ENCODE results near the gene LZTS2. TPM values are rescaled to one million over a fixed set of nuclear protein-coding genes. Genes with fewer than 3 reads are reported as not detected.
A peak's percentile ranks its signal among the peaks of the same experiment; 100 is the strongest.

LZTS2 gene
- total RNA-seq, 8 experiments from 2014 or later: 24.4 to 59.7 (median 48.2) TPM

DNA sequence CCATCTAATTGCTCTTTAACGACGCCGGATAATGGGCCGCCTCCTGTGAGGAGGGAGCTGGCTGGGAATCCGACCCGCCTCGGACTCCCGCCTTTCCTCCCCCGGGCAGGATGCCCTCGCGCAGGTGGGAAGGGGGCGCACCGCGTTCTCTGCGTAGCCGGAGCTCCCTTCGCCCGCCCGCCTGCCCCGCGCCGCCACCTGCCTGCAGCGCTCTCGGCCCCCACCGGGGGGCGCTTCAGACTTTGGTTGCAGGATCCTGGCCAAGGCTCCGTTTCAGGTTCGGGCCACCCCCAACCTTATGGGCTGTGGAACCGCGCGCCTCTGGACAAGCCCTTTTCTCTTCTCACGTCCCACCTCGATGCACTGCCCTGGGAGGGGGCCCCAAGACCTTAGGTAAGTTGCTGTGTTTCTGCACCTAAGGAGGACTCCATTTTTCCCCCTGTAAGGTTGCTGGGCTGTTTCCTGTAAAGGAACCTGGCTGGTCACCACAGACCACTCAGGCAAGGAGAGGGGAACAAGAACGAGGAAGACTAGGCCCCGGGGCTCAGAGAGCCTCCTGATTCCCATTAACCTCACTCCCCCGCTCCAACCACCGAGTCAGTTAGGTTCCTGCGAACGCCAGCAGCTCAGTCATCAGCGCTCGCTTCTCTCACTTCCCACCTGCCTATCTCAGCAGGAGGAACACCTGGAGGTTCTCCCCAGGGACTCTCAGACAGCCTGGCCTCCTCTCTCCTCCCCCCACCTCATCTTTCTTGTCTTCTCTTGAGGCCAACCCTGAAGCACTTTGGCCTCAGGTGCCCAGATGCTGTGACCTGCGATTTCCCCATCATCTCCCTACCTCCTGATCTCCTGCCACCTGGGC, 50.8 kb downstream of the LZTS2 start:
- in situ Hi-C loops (cut with MboI; ENCODE audit: low pct_unique_long_range_greater_than_20kb in 2 of 9, low sequenced_read_pairs in 9 of 9, unreplicated experiment in 9 of 9): loop anchor here in 1 of 9 experiments (10.0 kb wide), 1 partner anchor 94 kb away; no protein-coding TSS in a partner anchor
- 0 to 100% (median 21%) methylated on average over 1 to 16 of the region's 42 CpGs; no CpG with 5 or more reads in 5 of the 10 experiments for WGBS, 10 experiments
- H3K4me1 ChIP-seq (replicated peaks in 1 of 2): peaks cover 4 to 16% of the 10 kb centered on the region in 2 donors
- no peak overlapping the region for H3K27ac ChIP-seq
- no peak overlapping the region for H3K4me3 ChIP-seq
- ATAC-seq (replicated peaks in 6 of 8): peak; percentile 49 to 95 (median 68)

DNA sequence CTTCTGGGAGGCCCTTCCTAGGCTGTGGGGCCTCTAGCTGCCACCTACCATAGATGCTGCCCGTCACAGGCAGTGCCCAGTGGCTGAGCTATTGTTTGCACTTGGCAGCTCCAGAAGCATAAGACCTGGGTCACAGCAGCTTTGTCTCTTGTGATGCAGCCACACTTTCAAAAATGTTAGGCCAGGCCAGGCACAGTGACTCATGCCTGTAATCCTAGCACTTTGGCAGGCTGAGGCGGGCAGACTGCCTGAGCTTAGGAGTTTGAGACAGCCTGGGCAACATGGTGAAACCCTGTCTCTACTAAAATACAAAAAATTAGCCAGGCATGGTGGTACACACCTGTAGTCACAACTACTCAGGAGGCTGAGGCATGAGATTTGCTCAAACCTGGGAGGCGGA, 52.7 kb downstream of the LZTS2 start:
- WGBS, 10 experiments: 83 to 100% (median 100%) methylated on average over 1 to 2 of the region's 3 CpGs; no CpG with 5 or more reads in 5 of the 10 experiments
- Histone ChIP-seq H3K4me3 (no peak overlapping the region), H3K4me1 (replicated peaks in 1 of 2) (peaks cover 4 to 12% of the 10 kb centered on the region in 2 donors), H3K27ac (no peak overlapping the region)
- ATAC-seq (replicated peaks in 6 of 8): peak in 2 of 8 experiments; percentile 10 to 73
- in situ Hi-C loops (cut with MboI; ENCODE audit: low pct_unique_long_range_greater_than_20kb in 2 of 9, low sequenced_read_pairs in 9 of 9, unreplicated experiment in 9 of 9): loop anchor here in 1 of 9 experiments (10.0 kb wide), 1 partner anchor 93 kb away; no protein-coding TSS in a partner anchor

DNA sequence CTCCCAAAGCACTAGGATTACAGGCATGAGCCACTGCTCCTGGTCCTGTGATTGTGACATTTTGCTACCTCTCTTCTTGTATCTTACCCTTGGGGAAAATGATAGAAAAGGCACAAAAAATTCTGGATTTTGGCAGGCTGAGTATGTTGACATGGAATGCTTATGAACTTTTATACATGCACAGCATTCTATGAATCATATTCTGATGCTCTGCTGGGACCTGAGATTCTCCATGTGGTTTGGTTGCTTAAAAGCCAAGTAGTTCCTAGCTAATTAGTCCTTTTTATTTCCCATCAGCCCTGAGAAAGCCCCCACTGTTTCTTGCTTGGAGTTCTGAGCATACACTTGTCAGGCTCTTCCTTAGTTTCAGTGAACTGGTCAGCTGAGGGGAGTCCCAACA, 53.9 kb downstream of the LZTS2 start:
- no peak overlapping the region for H3K27ac ChIP-seq
- peaks cover 4 to 10% of the 10 kb centered on the region in 2 donors for H3K4me1 ChIP-seq (replicated peaks in 1 of 2)
- H3K4me3 ChIP-seq: no peak overlapping the region
- in situ Hi-C loops (cut with MboI; ENCODE audit: low pct_unique_long_range_greater_than_20kb in 2 of 9, low sequenced_read_pairs in 9 of 9, unreplicated experiment in 9 of 9): loop anchor here in 1 of 9 experiments (10.0 kb wide), 1 partner anchor 91 kb away; no protein-coding TSS in a partner anchor
- ATAC-seq (replicated peaks in 6 of 8): no peak

DNA sequence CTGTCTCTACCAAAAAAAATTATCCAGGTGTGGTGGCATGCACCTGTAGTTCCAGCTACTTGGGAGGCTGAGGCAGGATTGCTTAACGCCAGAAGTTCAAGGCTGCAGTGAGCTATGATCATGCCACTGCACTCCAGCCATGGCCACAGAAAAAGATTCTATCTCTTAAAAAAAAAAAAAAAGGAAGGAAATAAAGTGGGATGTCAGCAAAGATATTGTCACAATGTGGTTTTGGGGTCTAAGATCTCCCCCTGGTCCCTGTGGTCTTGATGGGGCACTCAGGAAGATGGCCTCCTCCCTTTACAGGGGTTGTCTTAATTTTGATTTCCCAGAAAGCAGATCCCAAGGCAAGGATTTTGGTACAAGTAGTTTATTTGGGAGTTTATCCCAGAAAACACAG, 54.7 kb downstream of the LZTS2 start:
- 71 to 100% (median 100%) methylated on average over 1 of the region's 1 CpG; no CpG with 5 or more reads in 4 of the 10 experiments for WGBS, 10 experiments
- Histone ChIP-seq H3K4me1 (replicated peaks in 1 of 2) (peaks cover 4 to 10% of the 10 kb centered on the region in 2 donors), H3K4me3 (no peak overlapping the region), H3K27ac (no peak overlapping the region)
- in situ Hi-C loops (cut with MboI; ENCODE audit: low pct_unique_long_range_greater_than_20kb in 2 of 9, low sequenced_read_pairs in 9 of 9, unreplicated experiment in 9 of 9): loop anchor here in 1 of 9 experiments (10.0 kb wide), 1 partner anchor 90 kb away; no protein-coding TSS in a partner anchor
- no peak for ATAC-seq (replicated peaks in 6 of 8)

DNA sequence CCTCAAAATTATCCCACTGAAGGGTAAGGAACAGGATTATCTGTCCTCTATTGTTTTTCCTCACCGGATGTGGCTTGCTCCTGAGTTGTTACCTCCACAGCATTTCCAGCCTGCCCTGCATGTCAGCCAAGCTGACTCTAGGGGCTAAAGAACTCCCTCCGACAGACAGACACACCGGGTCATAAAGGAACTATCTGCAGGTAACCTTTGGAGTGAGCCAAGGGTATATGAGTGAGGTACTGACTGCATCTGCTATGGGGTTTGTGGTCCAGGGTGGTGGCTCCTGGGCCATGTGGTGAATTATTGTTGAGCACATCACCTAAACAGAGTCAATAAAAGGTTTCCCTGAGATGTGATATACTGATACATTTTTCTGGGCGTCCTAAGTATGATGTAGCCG, 55.3 kb downstream of the LZTS2 start:
- H3K4me1 ChIP-seq (replicated peaks in 1 of 2): peaks cover 8 to 13% of the 10 kb centered on the region in 2 donors
- ATAC-seq (replicated peaks in 6 of 8): no peak
- H3K4me3 ChIP-seq: no peak overlapping the region
- in situ Hi-C loops (cut with MboI; ENCODE audit: low pct_unique_long_range_greater_than_20kb in 2 of 9, low sequenced_read_pairs in 9 of 9, unreplicated experiment in 9 of 9): loop anchor here in 1 of 9 experiments (10.0 kb wide), 1 partner anchor 90 kb away; no protein-coding TSS in a partner anchor
- H3K27ac ChIP-seq: no peak overlapping the region
- 79 to 100% (median 99%) methylated on average over 1 to 5 of the region's 5 CpGs; no CpG with 5 or more reads in 2 of the 10 experiments for WGBS, 10 experiments

DNA sequence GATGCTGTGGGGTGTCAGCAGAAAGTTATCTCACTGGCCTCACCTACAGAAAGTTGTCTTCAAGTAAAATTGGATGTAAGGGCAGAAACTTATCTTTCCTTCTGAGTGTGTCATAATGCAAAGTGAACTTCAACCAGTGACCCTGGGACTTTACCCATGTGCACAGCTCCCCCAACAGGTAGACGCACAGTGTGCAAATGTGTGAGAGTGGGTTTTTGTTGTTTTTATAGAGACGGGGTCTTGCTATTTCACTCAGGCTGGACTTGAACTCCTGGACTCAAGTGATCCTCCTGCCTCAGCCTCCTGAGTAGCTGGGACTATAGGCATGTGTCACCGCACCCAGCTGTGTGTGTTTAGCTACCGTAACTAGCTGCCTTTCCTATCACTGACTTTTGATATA, 55.8 kb downstream of the LZTS2 start:
- in situ Hi-C loops (cut with MboI; ENCODE audit: low pct_unique_long_range_greater_than_20kb in 2 of 9, low sequenced_read_pairs in 9 of 9, unreplicated experiment in 9 of 9): loop anchor here in 1 of 9 experiments (10.0 kb wide), 1 partner anchor 89 kb away; no protein-coding TSS in a partner anchor
- ATAC-seq (replicated peaks in 6 of 8): no peak
- Histone ChIP-seq H3K4me3 (no peak overlapping the region), H3K27ac (no peak overlapping the region), H3K4me1 (replicated peaks in 1 of 2) (peaks cover 6 to 12% of the 10 kb centered on the region in 2 donors)
- WGBS, 10 experiments: 80 to 100% (median 96%) methylated on average over 2 to 3 of the region's 4 CpGs; no CpG with 5 or more reads in 6 of the 10 experiments

DNA sequence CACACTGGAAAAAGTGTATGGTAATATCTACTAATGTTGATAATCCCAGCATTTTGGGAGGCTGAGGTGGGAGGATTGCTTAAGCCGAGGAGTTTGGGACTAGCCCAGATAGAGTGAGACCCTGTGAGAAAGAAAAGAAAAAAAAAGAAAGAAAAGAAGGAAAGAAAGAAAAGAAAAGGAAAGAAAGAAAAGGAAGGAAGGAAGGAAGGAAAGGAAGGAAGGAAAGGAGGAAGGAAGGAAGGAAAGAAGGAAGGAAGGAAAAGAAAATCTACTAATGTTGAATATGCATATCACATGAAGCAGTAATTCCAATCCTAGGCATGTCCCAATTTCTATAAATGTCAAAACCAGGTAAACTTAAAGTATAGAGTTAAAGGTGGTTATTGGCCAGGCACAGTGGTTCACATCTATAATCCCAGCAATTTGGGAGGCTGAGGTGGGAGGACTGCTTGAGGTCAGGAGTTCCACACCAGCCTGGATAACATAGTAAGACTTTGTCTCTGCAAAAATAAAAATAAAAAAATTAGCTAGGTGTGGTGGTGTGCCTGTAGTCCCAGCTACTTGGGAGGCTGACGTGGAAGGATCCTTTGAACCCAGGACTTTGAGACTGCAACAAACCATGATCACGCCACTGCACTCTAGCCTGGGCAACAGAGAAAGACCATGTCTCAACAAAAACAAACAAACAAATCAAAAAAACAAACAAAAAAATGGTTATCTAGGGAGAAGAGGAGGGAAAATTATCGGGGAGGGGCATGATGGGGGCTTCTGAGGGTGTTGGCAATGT, 57.0 kb downstream of the LZTS2 start:
- ATAC-seq (replicated peaks in 6 of 8): no peak
- Histone ChIP-seq H3K27ac (no peak overlapping the region), H3K4me1 (replicated peaks in 1 of 2) (peaks cover 6 to 8% of the 10 kb centered on the region in 2 donors), H3K4me3 (no peak overlapping the region)
- in situ Hi-C loops (cut with MboI; ENCODE audit: low pct_unique_long_range_greater_than_20kb in 2 of 9, low sequenced_read_pairs in 9 of 9, unreplicated experiment in 9 of 9): loop anchor here in 1 of 9 experiments (10.0 kb wide), 1 partner anchor 88 kb away; no protein-coding TSS in a partner anchor
- WGBS, 10 experiments: 81 to 100% (median 94%) methylated on average over 2 to 4 of the region's 4 CpGs

Other genes with a start within 250 kb of the LZTS2 start
- gene SLF2, start 86.8 kb upstream of the LZTS2 start, total RNA-seq: 10 to 100 TPM; 18.9 to 42.7 (median 31.5) TPM
- 10 to 100 TPM in 5 of 8 experiments, 1 to 10 TPM in 3; 3.2 to 17.0 (median 10.1) TPM for gene SEMA4G, start 30.3 kb upstream of the LZTS2 start, total RNA-seq
- 100 to 1,000 TPM in 1 of 8 experiments, 10 to 100 TPM in 7; 57.8 to 101 (median 71.6) TPM for gene MRPL43, start 12.3 kb upstream of the LZTS2 start, total RNA-seq
- gene TWNK, start 12.3 kb upstream of the LZTS2 start, total RNA-seq: 10 to 100 TPM in 4 of 8 experiments, 1 to 10 TPM in 4; 5.7 to 31.3 (median 10.5) TPM
- 1 to 10 TPM in 6 of 8 experiments, under 1 TPM in 2; 0.27 to 9.6 (median 3.5) TPM for gene PDZD7, start 31.3 kb downstream of the LZTS2 start, total RNA-seq
- 10 to 100 TPM; 12.9 to 54.6 (median 26.1) TPM for gene SFXN3, start 31.4 kb downstream of the LZTS2 start, total RNA-seq
- gene KAZALD1, start 62.2 kb downstream of the LZTS2 start, total RNA-seq: 10 to 100 TPM in 3 of 8 experiments, 1 to 10 TPM in 5; 1.1 to 47.5 (median 2.6) TPM
- under 1 TPM in 5 of 8 experiments, not detected in 3; 0.05 to 0.66 (median 0.45) TPM for gene TLX1, start 131.5 kb downstream of the LZTS2 start, total RNA-seq
- 10 to 100 TPM in 3 of 8 experiments, 1 to 10 TPM in 3, under 1 TPM in 2; 0.29 to 58.6 (median 1.8) TPM for gene LBX1, start 229.7 kb downstream of the LZTS2 start, total RNA-seq